ENCODE results near the gene SAT1. TPM values are rescaled to one million over a fixed set of nuclear protein-coding genes. Genes with fewer than 3 reads are reported as not detected.

The SAT1 gene
- total RNA-seq, result 139 and 182 TPM in 2 replicates

DNA sequence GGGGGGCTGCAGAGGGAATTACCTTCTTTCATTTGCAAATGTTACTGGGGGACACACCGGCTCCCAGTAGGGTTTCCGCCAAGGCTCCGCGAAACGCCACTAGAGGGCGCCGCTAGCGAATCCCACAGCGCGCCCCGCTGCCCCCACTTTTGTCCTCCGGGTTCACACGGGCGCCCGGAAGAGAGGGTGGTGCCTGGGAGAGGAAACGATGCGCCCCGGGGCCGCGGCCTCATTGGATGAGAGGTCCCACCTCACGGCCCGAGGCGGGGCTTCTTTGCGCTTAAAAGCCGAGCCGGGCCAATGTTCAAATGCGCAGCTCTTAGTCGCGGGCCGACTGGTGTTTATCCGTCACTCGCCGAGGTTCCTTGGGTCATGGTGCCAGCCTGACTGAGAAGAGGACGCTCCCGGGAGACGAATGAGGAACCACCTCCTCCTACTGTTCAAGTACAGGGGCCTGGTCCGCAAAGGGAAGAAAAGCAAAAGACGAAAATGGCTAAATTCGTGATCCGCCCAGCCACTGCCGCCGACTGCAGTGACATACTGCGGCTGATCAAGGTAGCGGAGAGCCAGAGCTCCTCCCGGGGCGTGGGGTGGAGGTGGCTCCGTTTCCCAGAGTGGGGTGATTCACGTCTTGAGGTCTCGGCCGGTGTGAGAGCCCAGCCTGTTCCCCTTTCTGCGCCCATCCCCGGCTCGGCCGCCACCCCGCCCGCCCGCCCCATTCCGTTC, at the start of gene SAT1:
Gene SAT1 (plus strand): TSS at position 311 of the 726 bp plus-strand sequence. CDS start 179 bp downstream, at position 490.

DNA sequence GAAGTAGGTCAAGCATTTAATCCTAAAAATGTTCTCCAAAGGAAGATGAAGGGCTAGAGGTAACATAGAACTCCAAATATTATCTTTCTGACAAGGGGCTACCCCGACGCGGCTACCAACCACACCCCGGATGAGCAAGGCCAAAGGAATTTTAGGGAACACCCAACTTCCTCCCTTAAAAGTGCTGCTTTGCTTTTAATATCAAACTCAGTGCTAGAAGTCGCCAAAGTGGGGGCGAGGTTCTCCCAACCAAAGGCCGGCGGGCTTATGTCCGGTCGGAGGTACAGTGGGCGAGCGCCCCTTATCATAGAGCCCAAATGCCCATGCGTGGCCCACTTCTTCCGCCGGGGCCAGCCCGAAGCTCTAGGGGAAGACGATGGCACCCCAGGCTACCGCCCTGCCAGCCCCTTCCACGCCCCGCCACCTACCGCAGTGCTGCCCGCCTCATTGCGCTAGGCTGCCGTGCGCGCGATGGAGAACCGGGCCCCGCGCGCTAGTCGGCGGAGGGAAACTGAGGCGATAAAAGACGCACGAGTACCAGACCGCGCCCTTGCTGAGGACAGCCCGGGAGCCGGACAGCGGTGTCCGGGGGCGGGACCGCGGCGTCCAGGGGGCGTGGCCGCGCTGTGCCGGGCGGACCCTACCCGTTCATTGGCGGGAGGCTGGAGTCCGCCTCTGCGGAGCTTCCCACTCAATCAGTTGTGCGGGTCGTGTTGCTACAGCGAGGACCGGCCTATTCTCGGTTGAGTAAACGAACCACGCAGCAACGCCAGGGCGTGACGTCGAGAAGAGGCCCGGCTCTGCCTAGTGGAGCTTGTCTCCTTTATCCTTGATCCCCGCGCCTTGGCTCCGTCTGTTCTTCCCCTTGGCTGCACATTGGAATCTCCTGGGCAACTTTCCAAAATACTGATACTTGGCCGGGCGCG, 40.0 kb upstream of the SAT1 start, which contains the start of gene ACOT9:
Gene ACOT9 (minus strand): TSS at position 580 of the 926 bp plus-strand sequence. CDS start 132 bp downstream, at position 448.

Other genes starting within 250 kb of the SAT1 start
- 237 and 304 TPM in 2 replicates for gene PRDX4, start 115.7 kb upstream of the SAT1 start, total RNA-seq
- 48.2 and 51.1 TPM in 2 replicates for gene ACOT9, start 39.9 kb upstream of the SAT1 start, total RNA-seq
- 7.9 and 9.6 TPM in 2 replicates for gene APOO, start 124.8 kb downstream of the SAT1 start, total RNA-seq
- 0.06 TPM in 1 of 2 replicates, not detected in the other for gene CXorf58, start 124.8 kb downstream of the SAT1 start, total RNA-seq
- 7.8 and 9.5 TPM in 2 replicates for gene KLHL15, start 244.0 kb downstream of the SAT1 start, total RNA-seq

All from aortic smooth muscle cell (primary cell).